ENCODE results near the gene QSOX2. TPM values are rescaled to one million over a fixed set of nuclear protein-coding genes. Genes with fewer than 3 reads are reported as not detected.

Gene QSOX2
- total RNA-seq, 4 donors from 2014 or later = 2.9 to 7.1 (median 5.5) TPM

- H3K4me1 ChIP-seq = peaks cover 13 to 51% (median 14%) of the 10 kb centered on the region in 3 donors
- DNase-seq = no peak
- H3K4me3 ChIP-seq = no peak overlapping the region
- 90% methylated on average over 13 of the region's 13 CpGs; no CpG with 5 or more reads in 1 of the 2 donors for WGBS, 2 donors
- intact Hi-C loops (cut with DNase I) = no loop called here
- H3K36me3 ChIP-seq = peaks cover 0 to 11% (median 3%) of the 10 kb centered on the region in 3 donors
- no peak overlapping the region for H3K27ac ChIP-seq
- peaks cover 0 to 5% (median 0%) of the 10 kb centered on the region in 4 donors for H3K27me3 ChIP-seq
- no peak for TF ChIP-seq CTCF (IDR thresholded peaks at IDR 0.05)
- H3K9me3 ChIP-seq = no peaks in the 10 kb centered on the region
Measured at GRCh38 chr9:136241542-136241941, 4.1 kb downstream of the QSOX2 start.

GRCh38 chr9:136240941-136241340, 4.7 kb downstream of the QSOX2 start:
- Histone ChIP-seq H3K4me1 (peaks cover 13 to 45% (median 14%) of the 10 kb centered on the region in 3 donors), H3K36me3 (peaks cover 0 to 17% (median 8%) of the 10 kb centered on the region in 3 donors), H3K27me3 (no peaks in the 10 kb centered on the region), H3K4me3 (no peak overlapping the region), H3K9me3 (no peaks in the 10 kb centered on the region), H3K27ac (no peak overlapping the region)
- TF ChIP-seq POLR2A (IDR thresholded peaks at IDR 0.05) (no peak), CTCF (IDR thresholded peaks at IDR 0.05) (no peak)
- no peak for DNase-seq
- WGBS, 2 donors = 75 to 95% methylated on average over 4 to 17 of the region's 20 CpGs
- intact Hi-C loops (cut with DNase I) = no loop called here

- WGBS, 2 donors = 57% methylated on average over 2 of the region's 2 CpGs; no CpG with 5 or more reads in 1 of the 2 donors
- Histone ChIP-seq H3K9me3 (no peaks in the 10 kb centered on the region), H3K4me1 (peaks cover 9 to 39% (median 13%) of the 10 kb centered on the region in 3 donors), H3K4me3 (no peak overlapping the region), H3K36me3 (peaks cover 8 to 27% (median 9%) of the 10 kb centered on the region in 3 donors), H3K27me3 (no peaks in the 10 kb centered on the region), H3K27ac (no peak overlapping the region)
- no peak for TF ChIP-seq POLR2A (IDR thresholded peaks at IDR 0.05)
- no peak for TF ChIP-seq CTCF (IDR thresholded peaks at IDR 0.05)
- intact Hi-C loops (cut with DNase I) = loop anchor here (10.0 kb wide), 1 partner anchor 465 kb away; no protein-coding TSS in a partner anchor
- DNase-seq = no peak
Measured at GRCh38 chr9:136239983-136240330, 5.7 kb downstream of the QSOX2 start.

GRCh38 chr9:136239135-136239982, 6.3 kb downstream of the QSOX2 start:
- H3K4me3 ChIP-seq = no peak overlapping the region
- no peaks in the 10 kb centered on the region for H3K27me3 ChIP-seq
- H3K36me3 ChIP-seq = peaks cover 8 to 33% (median 9%) of the 10 kb centered on the region in 3 donors
- intact Hi-C loops (cut with DNase I) = loop anchor here (10.0 kb wide), 1 partner anchor 465 kb away; no protein-coding TSS in a partner anchor
- TF ChIP-seq CTCF (IDR thresholded peaks at IDR 0.05) = no peak
- TF ChIP-seq POLR2A (IDR thresholded peaks at IDR 0.05) = no peak
- DNase-seq = no peak
- peaks cover 3 to 33% (median 7%) of the 10 kb centered on the region in 3 donors for H3K4me1 ChIP-seq
- WGBS, 2 donors = 69 to 71% methylated on average over 16 to 24 of the region's 25 CpGs
- no peaks in the 10 kb centered on the region for H3K9me3 ChIP-seq
- H3K27ac ChIP-seq = no peak overlapping the region

- TF ChIP-seq CTCF (IDR thresholded peaks at IDR 0.05) (no peak), POLR2A (IDR thresholded peaks at IDR 0.05) (no peak)
- peaks cover 8 to 35% (median 9%) of the 10 kb centered on the region in 3 donors for H3K36me3 ChIP-seq
- no peaks in the 10 kb centered on the region for H3K27me3 ChIP-seq
- intact Hi-C loops (cut with DNase I) = loop anchor here (10.0 kb wide), 1 partner anchor 466 kb away; no protein-coding TSS in a partner anchor
- H3K27ac ChIP-seq = no peak overlapping the region
- no peak overlapping the region for H3K4me3 ChIP-seq
- WGBS, 2 donors = 50 to 71% methylated on average over 11 to 12 of the region's 12 CpGs
- H3K9me3 ChIP-seq = no peaks in the 10 kb centered on the region
- no peak for DNase-seq
- peaks cover 0 to 23% (median 3%) of the 10 kb centered on the region in 3 donors for H3K4me1 ChIP-seq
Measured at GRCh38 chr9:136238342-136238732, 7.3 kb downstream of the QSOX2 start.
